HT1080 (cell line): ENCODE data around the gene AKAP13. TPM values are rescaled to one million over a fixed set of nuclear protein-coding genes. Genes with fewer than 3 reads are reported as not detected.

Experiments
- DNase-seq: peaks from one replicate; pipeline ENCODE4 v3.0.0-alpha.2; 2015; ENCODE audit warnings: low read depth
- total RNA-seq: library from RNA; depleted of rRNA; stranded (reverse); fragments of >200 nt; shearing (Covaris generic); gene quantifications from 2 replicates; pipeline ENCODE4 v1.2.3, GENCODE V29; 2014

AKAP13 gene
- total RNA-seq, 1 experiment from 2014 or later, result 29.7 TPM

DNA sequence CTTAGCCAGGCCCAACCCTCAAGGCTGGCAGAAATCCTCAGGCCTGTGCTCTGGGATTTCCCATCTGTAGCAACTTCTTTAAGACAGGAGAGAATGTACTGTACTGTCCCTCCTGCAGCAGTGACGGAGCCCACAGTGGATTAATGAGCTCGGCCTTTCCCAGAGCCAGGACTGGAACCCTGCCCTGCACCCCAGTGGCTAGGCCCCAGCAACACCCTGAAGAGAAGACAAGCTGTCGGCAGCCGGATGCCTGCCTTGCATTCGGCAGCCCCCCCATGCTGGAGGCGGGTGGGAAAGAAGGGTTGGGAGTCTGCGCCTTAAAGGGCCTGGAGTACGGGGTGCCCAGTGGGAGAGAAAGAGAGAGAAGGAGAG is 382.3 kb downstream of the AKAP13 start:
- no peak for DNase-seq

DNA sequence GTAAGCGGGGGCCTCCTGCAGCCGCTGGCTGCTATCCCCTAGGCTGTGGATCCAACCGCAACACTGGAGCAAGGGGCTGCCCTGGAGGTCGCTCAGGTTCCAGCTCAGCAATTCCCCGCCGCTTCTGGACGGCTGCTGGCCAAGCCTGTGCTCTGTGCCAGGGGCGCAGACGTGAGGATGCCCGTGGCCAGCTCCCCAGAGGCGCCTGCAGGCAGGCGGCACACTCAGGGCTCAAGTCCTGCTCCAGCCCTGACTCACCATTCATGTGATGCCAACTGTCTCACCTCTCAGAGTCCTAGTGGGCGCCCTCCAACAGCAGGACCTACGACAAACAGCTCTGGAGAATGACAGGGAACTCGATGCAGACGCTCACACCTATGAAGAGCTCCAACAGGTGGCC is 382.8 kb downstream of the AKAP13 start:
- peak; percentile 2 for DNase-seq

DNA sequence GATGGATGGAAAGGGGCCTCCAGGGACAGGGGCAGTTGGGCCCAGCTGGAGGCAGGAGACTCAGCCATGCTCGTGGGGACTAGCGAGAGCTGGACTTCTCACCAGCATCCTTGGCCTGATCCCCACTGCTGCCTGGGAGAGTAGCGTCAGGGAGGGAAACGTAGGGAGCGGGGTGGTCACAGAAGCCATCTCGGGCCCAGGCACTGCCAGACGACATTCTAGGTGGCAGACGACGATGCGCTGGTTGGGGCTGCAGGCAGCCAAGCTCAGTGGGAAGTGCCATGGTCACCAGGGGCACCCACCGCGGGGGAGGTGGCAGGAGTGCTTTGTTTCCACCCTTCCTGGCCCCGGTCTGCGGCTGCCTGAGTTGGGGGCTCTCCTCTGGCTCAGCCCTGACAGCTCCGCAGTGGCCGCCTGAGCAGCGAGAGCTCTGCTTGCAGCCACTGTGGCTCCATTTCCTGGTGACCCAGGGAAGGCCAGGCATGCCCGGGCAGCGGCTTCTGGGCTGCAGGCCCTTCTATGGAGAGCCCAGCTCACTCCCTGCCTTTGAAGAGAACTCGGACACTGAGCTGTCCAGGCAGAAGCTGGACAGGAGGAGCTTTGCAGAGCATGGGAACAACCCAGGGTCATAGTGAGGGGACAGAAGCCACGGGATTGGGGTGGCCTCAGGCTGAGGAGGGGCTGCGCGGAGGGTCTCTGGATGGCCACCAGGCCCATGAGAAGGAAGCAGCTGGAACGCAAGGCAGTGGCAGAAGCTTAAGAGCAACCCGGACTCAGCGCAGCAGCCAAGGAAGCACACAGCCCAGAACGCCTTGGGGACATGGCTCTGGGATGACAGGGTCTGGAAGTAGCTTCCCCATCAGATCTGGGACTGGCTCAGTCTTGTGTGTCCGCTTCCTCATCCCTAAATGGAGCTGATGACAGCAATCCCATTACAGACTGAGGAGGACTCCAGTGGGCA is 383.6 kb downstream of the AKAP13 start:
- no peak for DNase-seq

DNA sequence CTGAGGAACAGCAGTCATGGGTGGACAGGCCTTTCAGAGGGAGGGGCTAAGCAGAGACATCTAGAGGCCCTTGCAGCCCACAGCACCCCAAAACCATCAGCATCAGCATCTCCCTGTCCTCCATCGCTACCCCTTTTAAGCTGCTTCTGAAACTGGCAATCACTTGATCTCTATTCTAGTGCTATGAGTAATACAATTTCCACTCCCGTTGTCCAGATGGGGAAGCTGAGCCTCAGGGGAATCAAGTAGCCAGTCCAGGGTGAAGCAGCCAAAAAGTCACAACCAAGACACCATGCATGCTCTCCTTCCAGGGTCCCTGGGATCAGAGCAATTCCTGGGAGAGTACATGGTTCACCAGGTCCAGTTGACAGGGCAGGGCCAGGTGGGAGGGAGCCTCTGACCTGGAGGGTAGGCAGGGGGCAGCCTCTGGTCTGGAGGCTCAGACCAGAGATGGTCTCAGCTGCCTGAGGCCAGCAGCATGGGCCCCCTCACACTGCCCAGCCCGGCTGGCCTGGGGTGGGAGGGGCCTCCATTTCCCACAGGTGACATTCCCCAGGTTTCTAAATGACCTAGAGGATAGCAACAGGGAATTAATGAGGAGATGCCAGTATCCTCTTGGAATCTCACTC is 384.4 kb downstream of the AKAP13 start:
- no peak for DNase-seq

DNA sequence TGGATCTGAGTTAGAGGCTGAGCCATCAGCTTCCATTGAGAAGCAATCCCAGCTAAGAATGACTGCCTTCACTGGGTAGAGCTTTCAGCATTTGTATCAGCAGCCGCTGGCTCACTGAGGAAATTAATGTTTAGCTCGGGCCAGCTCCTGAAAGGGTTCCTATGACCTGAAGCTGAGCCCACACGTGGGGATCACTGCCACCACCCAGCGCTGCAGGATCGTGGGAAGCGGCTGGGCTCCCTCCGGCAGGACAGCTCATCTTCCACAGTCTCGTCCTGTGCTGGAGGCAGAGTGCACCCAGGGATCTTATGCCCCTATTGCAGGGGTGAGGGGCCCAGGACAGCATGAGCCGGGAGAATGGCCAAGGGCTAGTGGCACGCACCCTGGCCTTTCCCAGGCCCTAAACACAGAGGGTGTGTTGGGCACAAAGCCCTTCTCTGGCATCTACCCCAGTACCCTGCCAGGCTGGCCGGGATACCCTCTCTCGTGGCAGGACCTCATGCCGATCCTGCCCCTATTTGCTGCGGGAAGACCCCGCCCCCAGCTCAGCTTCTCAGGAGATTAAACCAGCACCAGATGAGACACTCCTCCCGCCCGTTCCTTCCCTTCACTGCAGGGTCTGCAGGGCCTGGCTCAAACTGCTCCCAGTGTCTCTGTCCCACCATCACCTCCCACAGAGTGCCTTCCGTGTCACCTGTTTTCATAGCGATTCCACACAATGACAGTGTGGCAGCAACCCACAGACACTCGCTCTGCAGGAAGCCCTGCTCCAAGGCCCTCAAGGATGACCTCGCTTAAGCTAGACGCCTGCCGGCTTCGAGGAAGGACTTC is 385.8 kb downstream of the AKAP13 start:
- no peak for DNase-seq

DNA sequence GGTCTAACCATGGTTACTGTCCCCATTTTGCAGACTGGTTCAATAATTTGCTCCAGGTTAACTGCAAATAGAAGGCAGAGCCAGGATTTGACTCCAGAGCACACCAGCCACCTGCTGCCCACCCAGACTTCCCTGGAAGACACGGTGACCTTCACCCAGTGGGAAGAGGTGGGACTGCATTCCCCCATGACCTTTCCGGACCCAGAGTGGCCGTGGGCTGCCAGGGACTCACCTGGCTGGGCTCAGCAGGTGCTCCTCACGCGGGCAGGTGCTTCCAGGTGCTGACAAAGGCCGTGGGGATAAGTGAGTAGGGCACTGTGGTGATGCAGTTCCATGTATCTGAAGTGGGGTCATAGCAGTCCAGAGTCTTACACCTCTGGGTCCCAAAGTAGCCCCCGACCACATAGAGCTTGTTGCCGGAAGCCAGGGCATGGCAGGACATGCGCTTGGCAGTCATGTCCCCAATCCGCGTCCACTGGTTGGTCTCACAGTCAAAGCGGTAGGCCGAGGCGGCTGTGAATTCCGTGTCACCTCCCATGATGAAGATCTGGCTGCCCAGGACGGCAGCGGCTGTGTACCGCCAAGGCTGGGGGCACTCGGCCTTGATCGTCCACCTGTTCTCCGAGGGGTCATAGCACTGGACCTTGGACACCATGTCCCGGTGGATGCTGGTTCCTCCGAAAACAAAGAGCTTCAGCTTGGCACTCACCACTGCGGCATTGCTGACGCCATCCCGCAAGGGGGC is 387.6 kb downstream of the AKAP13 start:
- DNase-seq, result no peak

DNA sequence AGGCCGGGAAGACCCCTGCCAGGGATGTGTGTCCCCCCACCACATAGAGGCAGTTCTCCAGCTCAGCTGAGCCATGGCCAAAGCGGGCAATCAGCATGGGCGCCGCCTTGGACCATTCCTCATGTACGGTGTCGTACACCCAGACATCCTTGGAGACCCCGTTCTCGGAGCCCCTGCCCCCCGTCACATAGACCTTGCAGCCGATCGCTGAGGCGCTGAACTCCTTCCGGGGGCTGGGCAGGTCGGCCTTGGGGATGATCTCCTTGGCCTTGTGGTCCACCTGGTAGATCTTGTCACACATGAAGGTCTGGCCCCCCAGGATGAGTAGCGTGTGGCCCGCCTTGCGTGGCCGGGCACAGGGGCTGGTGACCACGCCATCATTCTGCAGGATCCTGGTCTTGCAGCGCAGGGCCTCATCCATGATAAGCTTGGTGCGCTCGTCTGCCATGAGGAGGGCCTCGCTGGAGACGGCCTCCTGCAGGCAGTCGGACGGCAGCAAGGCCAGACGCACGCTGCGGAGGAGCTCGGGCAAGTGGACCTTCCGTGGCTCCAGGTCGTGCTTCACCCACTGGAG is 388.3 kb downstream of the AKAP13 start:
- DNase-seq, result no peak

DNA sequence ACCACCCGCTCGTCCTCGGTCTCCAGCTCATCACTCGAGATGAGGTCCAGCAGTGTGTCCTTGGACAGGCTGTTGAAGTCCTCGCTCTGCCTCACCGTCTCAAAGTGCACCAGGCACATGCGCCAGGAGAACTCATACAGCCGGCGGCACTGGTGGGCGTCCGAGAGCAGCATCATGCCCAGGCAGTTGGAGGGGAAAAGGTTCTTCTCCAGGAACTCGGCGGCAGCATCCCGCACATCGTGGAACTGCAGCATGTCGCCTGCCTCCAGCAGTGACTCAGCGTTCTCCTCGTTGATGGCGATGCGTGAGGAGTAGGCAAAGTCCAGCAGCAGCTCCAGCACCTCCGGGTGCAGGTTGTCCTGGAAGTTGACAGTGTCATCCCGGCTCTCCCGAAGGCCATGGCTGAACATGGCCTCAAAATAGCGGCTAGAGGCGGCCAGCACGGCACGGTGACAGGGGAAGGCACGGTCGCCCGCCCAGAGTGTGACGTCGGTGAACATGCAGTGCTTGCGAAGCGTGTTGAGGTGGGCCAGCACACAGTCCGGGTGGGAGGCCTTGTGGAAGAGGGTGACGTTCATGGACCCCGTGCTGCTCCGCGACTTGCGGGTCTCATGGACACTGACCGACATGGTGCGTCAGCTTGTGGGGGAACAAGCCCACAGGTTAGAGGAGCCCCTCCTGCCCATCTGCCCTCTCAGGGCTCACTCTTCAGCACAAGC is 388.9 kb downstream of the AKAP13 start:
- no peak for DNase-seq

DNA sequence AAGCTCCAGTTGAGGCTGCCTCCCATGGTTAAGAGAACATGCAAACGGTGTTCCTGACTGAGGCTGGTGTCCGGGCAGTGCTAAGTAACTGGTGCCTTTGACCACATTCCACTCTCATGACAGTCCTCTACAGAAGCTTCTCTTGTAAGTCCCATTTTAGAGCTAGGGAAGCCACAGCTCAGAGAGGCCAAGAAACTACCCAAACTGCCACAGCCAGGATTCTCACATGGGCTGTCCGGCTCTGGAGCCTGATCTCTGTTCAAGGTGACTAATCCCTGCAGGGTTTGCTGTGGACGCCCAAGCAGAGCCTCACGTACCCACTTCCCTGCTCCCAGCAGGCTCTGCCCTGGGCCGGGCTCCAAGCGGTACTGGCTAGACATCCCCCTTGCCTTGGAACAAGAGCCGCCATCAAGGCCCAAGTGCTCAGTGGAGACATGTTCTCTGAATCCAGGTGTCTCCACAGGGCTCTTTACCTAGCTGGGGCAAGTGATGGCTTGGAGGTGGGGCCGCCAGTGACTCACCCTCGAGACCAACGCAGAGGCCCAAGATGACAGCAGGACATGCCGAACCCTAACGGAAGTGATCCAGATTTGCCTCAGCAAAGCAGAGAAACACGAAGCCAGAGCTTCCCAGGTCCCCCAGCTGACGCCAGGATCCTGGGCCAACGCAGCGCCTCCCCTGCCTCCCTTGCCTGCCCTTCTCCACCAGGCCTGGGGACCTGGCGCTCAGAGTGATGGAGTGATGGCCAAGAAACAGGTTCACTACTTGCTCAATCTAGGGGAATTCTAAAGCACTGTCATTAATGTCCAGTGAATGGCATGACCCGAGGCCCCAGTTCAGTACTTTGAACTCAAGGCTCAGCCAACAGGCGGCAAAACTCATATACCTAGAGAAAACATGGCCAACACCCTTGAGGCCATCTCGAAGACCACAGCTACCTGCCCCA is 390.0 kb downstream of the AKAP13 start:
- peak; percentile 26 for DNase-seq

DNA sequence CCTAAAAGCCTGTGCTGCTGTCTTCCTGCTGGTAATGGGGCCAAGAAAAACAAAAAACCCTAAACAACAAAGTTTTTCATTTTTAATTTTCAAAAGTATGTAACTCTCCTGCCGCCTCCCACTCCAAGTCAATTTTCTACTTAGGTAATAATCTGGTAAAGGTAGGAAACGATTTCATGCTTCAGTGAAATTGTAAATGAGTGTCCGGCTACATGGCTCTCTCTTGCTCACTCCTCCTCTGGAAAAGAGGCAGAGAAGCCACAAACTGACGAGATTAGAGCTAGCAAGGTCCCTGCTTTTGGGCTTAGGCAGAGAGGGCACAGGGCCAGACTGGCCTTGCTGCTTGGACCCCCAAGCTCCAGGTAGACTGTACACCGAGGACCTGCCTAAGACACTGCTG is 390.9 kb downstream of the AKAP13 start:
- no peak for DNase-seq

DNA sequence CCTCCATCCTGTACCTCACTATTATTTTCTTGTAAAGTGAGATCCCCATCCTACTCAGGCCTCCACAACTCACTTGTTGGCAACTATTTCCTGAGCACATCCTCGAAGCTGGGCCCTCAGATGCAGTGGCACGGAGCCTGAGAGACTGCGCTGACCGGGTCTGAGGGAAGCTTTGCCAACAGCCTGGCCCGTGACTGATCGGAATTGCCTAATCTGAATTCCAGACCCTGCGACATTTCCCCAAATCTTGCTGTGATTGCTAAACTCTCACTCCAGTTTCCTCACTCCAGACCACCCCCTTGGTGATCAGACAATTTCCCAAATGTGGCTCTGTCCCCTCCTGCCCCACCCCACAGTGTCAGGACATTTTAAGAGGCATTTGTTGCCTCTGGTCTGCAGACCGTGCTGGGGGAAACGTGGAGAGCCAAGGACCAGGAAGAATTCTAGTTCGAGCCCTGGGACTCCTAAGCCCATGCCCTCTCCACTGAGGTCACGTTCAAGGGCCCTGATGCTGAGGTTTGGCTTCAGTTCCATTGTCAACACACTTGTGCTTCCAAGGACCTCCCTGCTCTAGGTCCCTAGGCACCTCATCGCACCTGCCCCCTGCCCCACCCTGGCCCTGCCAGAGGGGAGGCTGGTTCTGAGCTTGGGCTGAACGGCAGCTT is 391.5 kb downstream of the AKAP13 start:
- no peak for DNase-seq

DNA sequence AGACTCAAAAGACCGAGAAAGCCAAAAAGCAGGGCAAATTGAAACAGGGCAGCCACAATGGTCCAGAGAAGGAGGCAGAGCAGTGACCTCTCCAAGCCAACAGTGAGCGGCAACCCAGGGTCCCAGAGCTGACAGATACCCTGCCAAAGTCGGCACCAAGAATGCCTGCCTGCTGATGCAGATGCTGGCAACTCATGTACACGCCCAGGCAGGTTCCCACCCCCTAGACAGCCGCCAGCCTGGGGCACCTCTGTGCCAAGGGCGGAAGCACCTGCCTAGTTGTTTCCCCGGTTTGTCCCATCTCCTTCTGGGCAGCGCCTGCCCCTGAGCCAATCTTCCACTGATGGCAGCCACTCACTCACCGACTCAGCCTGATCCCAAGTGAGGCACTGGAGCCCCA is 392.3 kb downstream of the AKAP13 start:
- DNase-seq, result no peak

DNA sequence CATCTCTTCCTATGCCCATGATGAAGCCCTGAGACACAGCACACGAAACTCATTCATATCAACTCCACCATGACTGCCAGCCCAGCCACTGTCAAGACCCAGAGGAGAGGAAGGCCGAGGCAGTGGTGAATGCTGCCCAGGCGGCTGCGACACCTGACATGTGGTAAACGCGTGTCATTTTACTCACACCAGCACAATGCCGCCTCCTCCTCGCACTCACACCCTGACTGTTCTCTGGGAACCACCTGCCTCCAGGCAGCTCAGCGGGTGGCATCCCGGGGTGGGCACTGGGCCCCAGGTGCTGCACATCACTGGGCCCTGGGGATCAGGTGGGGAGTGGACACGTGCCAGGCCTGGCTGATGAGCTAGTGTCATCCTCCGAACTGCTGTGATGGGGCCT is 392.8 kb downstream of the AKAP13 start:
- no peak for DNase-seq

DNA sequence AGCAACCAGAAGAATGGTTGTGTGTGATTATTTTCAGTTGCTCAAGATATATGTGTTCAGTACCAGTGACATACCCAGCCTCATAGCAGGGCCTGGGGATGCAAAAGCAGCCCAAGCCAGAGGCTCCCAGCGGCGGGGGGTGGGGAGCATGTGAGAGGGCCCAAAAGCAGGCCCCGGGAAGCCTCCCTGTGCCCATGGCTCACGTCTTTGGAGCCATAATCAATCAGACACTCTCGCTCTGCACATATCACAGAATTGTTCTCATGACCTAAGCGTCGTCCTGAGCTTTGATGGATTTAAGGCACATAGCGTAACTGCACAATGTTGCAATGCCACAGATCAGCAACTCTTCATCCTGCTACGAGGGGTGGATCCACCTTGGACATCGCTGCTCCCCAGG is 393.6 kb downstream of the AKAP13 start:
- DNase-seq, result no peak

DNA sequence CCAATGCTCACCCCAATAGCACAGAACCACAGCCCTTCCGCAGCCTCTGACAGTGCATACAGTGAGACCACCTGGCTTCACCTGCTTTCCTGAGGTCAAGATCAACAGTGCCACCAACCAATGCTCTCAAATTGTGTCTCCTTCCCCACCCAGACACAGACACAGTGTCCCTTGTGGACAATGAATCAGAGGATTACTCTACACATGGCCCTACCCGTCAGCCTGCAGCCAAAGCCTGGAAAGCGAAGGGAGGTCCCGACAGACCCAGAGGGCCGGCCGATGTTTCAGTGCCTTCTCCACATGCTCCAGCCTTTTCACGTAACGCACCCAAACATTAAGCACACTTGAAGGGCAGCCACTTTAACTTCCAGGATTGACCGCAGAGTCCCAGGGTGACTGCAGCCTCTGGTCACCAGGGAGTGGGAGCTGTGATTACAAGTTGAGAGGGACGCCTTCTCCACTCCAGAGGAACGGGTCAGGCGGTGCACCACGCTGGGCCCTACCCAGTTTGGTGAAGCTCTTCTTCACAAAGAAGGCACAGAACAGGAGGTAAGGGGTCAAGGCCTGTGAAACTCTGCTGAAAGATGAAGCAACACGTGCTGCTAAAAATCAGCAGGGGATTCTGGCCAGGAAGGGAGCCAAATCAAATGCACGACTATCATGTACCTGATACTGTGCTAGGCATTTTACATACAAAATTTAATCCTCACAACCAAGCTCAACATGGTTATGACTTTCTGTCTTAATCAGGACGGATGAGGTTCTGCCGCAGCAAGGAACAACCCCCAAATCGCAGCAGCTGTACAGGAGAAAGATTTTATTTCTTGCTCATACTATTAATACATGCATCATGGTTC is 397.1 kb downstream of the AKAP13 start:
- DNase-seq, result no peak

DNA sequence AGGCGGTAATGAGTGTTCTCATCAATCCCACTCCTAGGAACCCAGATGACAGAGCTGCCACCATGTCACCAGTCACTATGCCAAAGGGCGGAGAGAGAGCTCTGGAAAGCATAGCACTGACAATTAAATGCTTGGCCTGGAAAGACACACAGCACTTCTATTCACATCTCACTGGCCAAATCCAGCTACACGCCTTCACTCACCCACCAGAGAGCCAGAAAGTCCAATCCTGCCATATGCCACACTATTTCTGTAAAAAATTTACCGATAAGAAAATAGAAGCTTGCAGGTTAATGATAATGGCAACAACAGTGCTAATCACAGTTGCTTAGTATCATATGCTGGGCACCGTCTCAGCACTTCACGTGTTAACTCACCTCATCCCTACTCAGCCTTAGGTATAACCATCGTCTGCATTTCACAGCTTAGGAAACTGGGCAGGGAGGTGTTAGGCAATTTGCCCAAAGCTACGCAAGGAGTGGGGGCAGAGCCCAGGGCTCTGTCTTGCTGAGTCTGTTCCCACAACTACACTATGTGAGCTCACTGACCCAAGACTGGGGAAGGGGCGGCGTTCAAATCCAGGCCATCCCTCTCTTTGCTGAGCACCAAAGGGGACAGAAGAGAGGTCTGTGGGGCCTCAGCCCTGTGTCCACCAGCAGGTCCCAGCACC is 397.8 kb downstream of the AKAP13 start:
- no peak for DNase-seq

DNA sequence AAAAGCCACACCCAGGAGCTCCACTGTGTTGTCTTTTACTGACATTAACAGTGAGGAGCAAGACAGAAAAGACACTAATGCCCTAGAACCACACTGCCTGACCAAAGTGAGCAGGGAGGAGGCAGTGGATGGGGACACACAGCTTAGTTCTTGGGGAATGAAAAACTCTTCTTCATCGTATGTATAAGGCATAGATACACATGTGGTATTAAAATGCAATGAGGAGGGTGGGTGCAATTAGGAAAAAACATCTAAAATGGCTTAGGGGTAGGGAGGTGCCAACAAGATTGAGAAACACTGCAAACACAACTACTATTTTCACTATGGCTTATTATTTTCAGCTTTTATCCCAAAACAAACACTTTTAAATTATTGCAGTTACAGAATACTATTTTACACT is 398.8 kb downstream of the AKAP13 start:
- no peak for DNase-seq
